Activated naive CD8-positive, alpha-beta T cell treated with anti-CD3 and anti-CD28 coated beads, Interleukin-2, amount 50 U/mL, for 16 hours (primary cell): ENCODE results near the gene S1PR2.

ENCODE experiments used
- DNase-seq: peaks from one replicate; pipeline ENCODE4 v3.0.0-alpha.2; 2020; ENCODE audit warnings: low read depth, low spot score

S1PR2 gene, protein sequence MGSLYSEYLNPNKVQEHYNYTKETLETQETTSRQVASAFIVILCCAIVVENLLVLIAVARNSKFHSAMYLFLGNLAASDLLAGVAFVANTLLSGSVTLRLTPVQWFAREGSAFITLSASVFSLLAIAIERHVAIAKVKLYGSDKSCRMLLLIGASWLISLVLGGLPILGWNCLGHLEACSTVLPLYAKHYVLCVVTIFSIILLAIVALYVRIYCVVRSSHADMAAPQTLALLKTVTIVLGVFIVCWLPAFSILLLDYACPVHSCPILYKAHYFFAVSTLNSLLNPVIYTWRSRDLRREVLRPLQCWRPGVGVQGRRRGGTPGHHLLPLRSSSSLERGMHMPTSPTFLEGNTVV

DNA sequence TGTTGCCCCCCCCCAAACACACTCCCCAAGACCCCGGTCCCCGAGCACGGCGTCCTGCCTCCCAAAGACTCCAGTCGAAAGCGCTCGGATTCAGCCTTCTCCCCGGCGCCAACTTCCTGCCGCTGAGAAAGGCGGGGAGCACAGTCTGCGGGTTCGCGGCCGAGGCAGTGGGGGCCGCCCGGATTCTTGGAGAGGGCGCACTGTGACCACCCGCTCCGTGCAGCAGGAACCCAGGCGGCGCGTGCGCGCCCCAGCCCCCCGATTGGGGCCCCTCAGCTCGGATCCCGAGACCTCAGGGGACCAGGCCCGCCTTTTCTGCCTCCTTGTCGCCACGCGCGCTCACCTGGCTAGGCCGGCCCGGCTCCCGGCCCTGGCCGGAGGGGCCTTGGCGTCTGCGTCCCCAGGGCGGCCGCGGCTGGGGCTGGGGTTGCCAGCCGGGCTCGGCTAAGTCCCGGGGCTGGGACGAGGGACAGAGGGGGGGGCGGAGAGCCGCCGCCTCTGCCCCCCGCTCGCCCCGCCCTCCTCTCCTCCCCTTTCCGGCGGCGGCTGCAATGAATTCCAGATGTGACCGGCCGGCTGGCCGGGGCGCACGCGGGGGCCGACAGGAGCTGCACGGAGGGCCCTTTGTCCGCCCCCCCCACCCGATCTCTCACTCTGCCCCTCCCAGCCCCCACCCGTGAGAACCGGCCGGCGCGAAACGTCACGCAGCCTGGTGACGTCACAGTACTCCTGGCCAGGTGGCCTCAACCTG, at the start of gene S1PR2:
TSS of gene S1PR2 (minus strand) at position 471 of the 751 bp plus-strand sequence. CDS start 6,426 bp downstream, outside the sequence.
- peak; percentile 37 for DNase-seq

DNA sequence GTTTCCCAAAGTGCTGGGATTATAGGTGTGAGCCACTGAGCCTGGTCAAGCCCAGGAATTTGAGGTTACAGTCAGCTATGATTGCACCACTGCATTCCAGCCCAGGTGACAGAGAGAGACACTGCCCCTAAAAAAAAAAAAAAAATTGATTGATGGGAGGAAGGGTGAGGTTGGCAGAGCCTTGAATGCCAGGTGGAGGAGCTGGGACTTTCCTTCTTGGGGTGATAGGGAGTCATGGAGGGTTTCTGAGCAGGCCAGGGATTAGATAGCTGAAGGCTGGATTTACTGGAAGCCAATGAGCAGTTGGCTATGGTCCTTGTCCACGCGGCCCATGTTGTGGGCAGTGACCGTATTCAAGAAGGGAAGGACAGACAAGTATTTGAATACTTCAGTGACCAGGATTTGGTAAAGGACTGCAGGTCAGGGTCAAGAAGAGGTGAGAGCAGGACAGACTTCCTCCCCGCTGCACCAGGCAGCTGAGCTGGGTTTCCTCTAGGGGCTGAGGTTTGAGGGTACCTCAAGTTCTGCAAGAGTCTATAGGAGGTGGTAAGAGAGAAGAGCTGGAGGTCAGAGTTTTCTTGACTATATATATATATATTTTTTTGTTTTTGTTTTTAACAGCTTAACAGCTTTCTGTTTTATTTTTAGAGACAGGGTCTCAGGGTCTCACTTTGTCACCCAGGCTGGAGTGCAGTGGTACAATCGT, 48.8 kb upstream of the S1PR2 start:
- no peak for DNase-seq

DNA sequence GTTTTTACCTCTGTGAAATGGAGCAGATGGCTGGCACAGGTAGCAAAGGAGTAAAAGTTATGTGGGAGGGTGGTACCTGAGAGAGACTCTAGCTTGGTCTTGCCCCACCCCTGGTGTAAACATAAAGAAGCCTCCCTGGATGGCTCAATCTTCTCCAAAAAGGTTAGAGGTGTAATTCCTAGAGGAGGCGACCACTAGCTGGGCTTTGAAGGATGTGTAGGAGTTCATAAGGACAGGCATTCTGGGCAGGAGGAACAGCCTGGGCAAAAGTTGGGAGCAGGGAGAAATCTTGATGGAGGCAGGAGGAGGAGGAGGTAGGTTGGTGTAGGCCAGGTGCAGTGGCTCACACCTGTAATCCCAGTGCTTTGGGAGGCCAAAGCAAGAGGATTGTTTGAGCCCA, 47.8 kb upstream of the S1PR2 start:
- no peak for DNase-seq

DNA sequence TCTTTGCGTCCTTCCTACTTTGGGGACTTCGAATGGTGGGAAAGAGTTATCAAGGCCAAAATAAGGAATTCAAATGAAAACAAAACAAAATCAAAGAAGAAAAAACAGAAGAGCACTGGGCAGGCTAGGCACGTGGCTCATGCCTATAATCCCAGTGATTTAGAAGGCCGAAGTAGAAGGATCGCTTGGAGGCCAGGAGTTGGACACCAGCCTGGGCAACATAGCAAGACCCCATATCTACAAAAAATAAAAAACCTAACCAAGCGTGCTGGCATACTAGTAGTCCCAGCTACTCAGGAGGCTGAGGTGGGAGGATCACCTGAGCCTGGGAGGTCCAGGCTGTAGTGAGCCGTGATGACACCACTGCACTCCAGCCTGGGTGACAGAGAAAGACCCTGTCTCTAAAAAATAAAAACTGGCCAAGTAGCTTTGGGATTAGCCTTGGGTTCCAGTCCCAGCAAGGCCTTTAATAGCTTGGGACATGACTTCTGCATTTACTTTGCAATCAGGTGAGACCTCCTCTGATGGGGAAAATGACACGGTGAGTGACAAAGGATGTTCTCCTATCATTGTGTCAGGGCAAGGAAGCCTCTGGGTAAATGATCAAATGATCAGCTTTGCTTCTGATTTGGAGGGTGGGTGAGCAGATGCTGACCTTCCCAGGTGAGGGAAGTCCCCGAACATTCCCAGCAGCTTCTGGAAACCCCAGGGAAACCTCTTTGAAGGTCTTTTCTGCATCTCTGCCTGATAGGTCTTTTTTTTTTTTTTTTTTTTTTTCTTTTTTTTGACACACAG, 46.9 kb upstream of the S1PR2 start:
- no peak for DNase-seq

DNA sequence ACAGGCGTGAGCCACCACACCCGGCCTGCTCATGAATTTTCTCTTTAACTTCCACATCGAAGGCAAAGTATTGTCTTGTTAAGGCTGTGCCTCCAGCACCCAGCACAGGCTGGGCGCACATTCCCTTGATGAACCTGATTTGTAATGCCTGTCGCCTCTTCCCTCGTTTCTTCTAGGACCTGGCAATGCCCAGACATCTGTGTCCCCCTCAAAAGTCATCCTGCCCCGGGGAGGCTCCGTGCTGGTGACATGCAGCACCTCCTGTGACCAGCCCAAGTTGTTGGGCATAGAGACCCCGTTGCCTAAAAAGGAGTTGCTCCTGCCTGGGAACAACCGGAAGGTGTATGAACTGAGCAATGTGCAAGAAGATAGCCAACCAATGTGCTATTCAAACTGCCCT, 43.5 kb upstream of the S1PR2 start:
- no peak for DNase-seq

DNA sequence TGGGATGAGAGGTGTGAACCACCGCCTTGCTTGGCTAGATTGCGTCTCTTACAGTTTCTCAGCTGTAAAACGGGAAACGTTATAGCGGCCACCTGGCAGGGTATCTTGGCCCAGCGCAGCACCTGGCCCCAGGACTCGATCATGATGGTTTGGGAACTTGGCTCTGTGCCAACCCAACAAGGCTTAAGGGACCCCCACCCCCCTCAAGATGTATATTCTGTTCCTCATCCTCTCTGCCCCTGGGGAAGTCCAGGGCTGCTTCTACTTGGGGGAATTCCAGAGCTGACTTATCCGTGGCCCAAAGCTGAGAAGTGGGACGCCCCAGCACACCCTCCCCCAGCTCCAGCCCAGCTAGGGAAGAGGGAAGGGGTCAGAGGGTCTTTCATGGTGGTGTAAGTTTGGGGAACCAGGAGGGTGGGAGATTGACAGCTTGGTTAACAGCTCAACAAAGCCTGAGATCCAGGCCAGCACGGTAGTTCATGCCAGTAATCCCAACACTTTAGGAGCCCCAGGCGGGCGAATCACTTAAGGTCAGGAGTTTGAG, 40.5 kb upstream of the S1PR2 start:
- no peak for DNase-seq

DNA sequence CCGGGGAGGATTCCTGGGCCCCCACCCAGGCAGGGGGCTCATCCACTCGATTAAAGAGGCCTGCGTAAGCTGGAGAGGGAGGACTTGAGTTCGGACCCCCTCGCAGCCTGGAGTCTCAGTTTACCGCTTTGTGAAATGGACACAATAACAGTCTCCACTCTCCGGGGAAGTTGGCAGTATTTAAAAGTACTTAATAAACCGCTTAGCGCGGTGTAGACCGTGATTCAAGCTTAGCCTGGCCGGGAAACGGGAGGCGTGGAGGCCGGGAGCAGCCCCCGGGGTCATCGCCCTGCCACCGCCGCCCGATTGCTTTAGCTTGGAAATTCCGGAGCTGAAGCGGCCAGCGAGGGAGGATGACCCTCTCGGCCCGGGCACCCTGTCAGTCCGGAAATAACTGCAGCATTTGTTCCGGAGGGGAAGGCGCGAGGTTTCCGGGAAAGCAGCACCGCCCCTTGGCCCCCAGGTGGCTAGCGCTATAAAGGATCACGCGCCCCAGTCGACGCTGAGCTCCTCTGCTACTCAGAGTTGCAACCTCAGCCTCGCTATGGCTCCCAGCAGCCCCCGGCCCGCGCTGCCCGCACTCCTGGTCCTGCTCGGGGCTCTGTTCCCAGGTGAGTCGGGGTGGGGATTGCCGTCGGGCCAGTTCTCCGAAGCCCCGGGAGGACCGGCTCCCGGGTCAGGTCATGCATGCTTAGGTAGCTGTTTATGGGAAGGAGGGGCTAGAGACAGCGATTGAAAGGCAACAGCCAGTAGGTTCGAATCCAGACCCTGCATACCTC, 39.7 kb upstream of the S1PR2 start, which contains the start of gene ICAM1:
TSS of gene ICAM1 (plus strand) at position 505 of the 779 bp plus-strand sequence. CDS start at position 545, 40 bp downstream.
- DNase-seq = peak; percentile 41

DNA sequence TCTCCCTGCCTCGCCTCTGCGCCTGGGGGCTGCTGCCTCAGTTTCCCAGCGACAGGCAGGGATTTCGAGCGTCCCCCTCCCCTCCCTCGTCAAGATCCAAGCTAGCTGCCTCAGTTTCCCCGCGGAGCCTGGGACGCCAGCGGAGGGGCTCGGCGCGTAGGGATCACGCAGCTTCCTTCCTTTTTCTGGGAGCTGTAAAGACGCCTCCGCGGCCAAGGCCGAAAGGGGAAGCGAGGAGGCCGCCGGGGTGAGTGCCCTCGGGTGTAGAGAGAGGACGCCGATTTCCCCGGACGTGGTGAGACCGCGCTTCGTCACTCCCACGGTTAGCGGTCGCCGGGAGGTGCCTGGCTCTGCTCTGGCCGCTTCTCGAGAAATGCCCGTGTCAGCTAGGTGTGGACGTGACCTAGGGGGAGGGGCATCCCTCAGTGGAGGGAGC, 39.1 kb upstream of the S1PR2 start:
- no peak for DNase-seq

DNA sequence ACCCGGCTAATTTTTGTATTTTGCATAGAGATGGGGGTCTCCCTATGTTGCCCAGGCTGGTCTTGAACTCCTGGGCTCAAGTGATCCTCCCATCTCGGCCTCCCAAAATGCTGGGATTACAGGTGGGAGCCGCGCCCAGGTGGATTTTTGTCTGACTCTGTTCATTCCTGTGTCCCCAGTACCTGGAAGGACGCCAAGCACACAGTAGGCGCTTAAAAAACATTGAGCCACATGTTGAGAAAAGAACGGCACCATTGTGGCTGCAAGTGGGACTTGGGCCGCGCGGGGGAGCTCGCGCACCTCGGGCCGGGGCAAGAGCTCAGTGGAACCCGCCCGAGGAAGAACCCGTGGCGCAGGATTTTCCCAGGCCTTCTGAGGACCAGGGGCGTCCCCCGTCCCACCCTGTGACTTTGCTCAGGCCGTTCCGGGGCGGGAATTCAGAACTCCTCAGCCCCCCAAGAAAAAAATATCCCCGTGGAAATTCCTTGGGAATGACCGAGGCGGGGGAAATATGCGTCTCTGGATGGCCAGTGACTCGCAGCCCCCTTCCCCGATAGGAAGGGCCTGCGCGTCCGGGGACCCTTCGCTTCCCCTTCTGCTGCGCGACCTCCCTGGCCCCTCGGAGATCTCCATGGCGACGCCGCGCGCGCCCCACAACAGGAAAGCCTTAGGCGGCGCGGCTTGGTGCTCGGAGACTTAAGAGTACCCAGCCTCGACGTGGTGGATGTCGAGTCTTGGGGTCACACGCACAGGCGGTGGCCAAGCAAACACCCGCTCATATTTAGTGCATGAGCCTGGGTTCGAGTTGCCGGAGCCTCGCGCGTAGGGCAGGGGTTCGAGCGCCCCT, 38.4 kb upstream of the S1PR2 start:
- DNase-seq = peak; percentile 72

DNA sequence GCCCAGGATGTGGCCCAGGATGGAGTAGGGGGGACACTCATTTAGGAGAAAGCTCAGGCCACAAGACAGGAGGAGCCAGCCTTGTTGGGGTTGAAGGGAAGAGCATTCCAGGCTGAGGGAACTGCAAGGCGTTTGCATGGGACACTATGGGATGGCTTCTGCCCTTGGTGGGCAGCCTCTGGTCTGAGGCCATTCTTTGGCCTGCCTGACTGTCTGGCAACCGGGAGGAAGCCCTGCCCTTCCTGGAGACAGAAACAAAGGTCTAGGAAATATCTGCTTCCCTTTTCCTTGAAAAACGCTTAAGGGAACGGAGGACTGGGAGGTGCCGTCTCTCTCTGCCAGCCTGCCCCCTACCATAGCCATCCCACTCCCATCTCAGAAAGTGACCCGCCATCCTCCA, 36.9 kb upstream of the S1PR2 start:
- DNase-seq = no peak

DNA sequence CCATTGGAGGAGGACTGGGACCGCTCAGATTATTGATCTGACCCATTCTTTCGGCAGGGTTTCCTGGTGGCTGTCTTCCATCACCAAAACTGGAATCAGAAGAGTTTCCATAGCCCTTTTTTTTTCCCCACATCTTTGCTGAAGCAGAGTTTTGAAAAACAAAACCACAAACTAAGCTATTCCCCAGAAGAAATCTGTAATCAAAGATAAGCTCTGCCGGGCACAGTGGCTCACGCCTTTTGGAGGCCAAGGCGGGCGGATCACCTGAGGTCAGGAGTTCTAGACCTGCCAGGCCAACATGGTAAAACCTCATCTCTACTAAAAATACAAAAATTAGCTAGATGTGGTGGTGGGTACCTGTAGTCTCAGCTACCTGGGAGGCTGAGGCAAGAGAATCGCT, 35.6 kb upstream of the S1PR2 start:
- DNase-seq = no peak

DNA sequence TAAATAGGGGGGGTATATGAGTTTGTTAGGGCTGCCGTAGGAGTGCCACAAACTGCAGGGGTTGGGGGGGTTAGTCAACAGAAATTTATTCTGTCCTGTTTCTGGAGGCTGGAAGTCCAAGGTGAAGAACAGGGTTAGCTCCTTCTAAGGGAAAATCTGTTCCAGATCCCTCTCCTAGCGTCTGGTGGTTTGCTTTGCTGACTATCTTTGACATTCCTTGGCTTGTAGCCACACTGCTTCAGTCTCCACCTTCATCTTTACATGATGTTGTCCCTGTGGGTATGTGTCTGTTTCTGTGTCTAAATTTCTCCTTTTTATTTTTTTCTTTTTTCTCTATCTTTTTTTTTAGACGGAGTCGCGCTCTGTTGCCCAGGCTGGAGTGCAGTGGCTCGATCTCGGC, 31.6 kb upstream of the S1PR2 start:
- DNase-seq = no peak

DNA sequence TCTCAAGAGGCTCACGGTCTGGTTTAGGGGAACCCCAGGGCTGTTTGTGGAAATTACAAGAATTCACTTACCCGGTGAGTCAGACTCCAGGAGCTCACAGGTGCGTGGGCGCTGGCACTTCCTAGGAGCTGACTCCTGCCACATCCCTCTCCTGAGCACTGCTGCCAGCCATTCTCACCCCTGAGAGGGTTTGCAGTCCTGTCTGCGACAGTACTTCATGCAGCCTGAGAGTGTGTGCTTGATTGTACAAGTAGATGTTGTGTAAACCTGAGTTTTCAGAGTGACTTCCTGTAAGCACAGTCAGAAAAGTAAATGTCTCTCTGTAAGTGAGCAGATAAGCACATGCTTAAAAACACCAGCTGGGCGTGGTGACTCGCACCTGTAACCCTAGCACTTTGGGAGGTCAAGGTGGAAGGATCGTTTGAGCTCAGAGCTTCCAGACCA, 29.0 kb upstream of the S1PR2 start:
- DNase-seq = no peak

DNA sequence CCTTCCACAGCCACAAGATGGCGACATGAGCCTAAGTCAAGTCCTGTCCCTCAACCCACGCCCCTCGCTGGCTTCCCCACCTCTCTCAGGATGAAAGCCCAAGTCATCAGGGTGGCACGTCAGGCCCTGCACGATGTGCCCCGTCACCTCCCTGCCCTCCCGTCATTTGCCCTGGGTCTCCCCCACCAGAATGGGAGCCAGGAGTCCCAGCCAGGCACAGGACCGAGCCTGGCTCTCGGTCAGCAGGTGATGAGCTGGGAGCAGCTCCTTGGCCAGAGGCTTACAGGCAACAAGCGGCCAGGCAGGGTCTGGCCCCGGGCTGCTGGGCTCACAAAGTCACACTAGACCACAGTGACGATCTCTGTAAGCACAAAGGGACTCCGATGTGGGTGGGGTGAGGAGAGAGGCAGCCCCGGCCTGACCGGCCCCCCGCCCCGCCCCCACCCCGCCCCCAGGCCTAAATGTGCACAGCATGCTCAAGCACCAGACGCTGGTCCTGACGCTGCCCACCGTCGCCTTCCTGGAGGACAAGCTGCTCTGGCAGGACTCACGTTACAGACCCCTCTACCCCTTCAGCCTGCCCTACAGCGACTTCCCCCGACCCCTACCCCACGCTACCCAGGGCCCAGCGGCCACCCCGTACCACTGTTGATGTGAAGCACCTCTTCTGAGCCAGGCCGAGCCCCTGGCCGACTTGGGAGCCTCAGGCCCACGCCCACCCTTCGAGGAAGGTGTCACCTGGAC, 28.2 kb upstream of the S1PR2 start:
- peak; percentile 83 for DNase-seq

DNA sequence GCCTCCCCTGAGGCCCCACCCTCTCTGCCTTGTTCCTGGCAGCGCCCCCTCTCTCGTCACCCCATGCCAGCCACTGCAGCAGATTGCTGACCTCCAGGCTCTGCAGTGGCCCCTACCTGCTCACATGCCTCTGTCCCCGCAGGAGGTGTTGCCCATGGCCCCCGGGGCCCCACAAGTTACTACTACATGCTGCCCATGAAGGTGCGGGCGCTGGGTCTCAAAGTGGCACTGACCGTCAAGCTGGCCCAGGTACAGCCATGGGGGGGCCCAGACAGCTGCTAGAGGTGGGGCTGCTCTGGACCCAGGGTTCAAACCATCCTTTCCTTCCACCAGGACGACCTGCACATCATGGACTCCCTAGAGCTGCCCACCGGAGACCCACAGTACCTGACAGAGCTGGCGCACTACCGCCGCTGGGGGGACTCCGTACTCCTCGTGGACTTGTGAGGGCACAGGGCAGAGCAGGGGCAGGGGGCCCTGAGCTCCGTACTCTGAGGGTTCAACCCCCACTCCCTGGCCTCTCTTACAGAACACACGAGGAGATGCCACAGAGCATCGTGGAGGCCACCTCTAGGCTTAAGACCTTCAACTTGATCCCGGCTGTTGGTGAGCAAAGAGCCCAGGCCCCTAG, 27.1 kb upstream of the S1PR2 start:
- no peak for DNase-seq

DNA sequence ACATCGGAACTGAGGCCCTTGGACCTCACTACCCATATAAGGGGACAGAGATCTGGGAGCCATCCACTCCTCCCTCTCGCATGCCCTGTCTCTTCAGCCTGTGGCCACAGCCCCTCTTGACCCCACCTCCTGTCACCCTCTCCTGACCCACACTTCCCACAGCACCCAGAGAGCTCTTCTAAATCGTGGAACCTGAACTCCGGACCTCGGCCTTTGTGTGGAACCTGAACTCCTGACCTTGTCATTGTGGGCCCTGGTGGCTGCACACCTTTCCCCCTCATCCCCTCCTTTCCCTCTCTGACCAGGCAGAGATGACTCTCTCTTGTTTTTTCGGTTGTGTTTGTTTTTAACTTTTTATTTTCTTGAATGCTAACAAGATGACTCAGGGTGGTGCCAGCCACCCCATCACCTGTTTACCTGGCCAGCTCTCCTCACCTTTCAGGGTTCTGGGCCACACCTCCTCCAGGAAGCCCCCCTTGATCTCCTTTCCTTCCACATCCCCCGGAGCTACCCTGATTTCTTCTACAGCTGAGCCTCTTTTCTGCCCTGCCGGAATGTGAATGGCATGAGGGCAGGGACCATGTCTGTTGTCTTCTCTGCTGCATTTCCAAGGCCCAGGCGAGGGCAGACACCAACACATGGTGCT, 26.0 kb upstream of the S1PR2 start:
- DNase-seq = no peak

DNA sequence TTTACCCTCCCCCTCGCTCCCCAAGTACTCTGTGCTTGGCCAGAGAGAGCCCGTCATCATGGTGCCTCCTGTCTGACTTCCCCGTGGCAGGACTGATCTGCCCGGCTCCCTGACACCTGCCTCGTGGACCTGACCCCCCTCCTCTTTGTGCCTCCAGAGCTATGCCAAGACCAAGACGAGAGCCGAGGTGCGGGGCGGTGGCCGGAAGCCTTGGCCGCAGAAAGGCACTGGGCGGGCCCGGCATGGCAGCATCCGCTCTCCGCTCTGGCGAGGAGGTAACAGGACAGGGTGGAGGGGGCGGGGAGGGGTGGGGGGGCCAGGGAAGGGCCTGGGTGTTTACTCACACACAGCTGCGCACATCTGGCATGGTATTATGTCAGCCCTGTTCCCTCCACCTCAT, 25.4 kb upstream of the S1PR2 start:
- no peak for DNase-seq

DNA sequence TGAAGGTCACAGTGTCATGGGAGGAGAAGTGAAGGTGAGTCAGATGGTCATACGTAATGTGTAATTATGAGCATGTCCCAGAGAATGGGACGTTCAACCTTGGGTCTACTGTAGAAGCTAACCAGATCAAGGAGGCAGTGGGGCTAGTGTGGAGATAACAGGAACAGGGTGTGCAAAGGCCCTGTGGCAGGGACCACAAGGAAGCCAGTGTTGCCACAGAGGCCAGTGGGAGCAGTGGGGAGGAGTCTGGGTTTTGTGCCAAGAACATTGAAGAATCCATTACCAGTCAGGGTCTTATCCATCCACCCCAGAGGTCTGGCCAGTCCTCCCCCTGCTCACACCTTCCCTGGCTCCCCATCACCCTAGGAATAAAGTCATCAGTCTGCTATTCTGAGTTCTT, 24.2 kb upstream of the S1PR2 start:
- DNase-seq = no peak
